HepG2 (cell line): ENCODE measurements around the gene GNB3. TPM values are rescaled to one million over a fixed set of nuclear protein-coding genes. Genes with fewer than 3 reads are reported as not detected.

ENCODE experiments used
- ATAC-seq: fragments of 200-7000 bp; cut with Tn5 transposase; 3 replicates; pipeline ENCODE4 v1.9.1; 2020; ENCODE audit warnings: mild to moderate bottlenecking, moderate library complexity
- BruUV-seq: library from RNA; stranded (reverse); fragments of 400-500 nt; replicated peaks from 2 replicates; lab custom pipeline; 2021; lab: Mats Ljungman, UMichigan
- CTCF ChIA-PET: fragments of 300-600 bp; formaldehyde crosslinking; extraction: SDS; loops from one replicate; lab custom pipeline; 2021; ENCODE audit warnings: low total read pairs, inconsistent platforms, low intra/inter-chr PET ratio; lab: Yijun Ruan, JAX
- POLR2A ChIA-PET: fragments of 350-600 bp; sonication (Branson Sonifier 250); formaldehyde crosslinking; loops from one replicate; lab custom pipeline; 2020; ENCODE audit warnings: antibody characterized with exemption, inconsistent platforms; lab: Yijun Ruan, JAX
- DNase-seq: peaks from one replicate; pipeline ENCODE4 v3.0.0-alpha.2; 2015; ENCODE audit warnings: low spot score
- FAIRE-seq: peaks from 3 replicates; lab custom pipeline; 2011; peaks lifted over from hg19 to GRCh38; lab: Jason Lieb, UNC
- H2AFZ ChIP-seq: one replicate; pipeline ENCODE4 v1.6.1; 2011; ENCODE audit warnings: low read length, inconsistent platforms
- H3K27ac ChIP-seq: fragments of 300-600 bp; 3 replicates; pipeline ENCODE4 v1.8.0; 2011; ENCODE audit warnings: mixed run types, mild to moderate bottlenecking, mixed read lengths, low read length, inconsistent platforms; ENCODE audit not compliant: insufficient read depth; ENCODE audit errors: extremely low read length
- H3K27me3 ChIP-seq, 2 experiments: fragments of 200-600 bp in 1 of 2; 2 replicates in 1 of 2; 3 replicates in 1 of 2; pipeline versions ENCODE4 v1.6.0 to v1.8.0; 2011; ENCODE audit warnings: low read length in 2 of 2, mild to moderate bottlenecking in 2 of 2, moderate library complexity in 2 of 2, inconsistent platforms in 1 of 2; ENCODE audit not compliant: insufficient read depth in 2 of 2, control insufficient read depth in 1 of 2
- H3K36me3 ChIP-seq, 2 experiments: fragments of 200-600 bp in 1 of 2; replicated peaks in 1 of 2; 2 replicates in 1 of 2; 3 replicates in 1 of 2; pipeline versions ENCODE4 v1.5.1 to v1.8.0; 2011; ENCODE audit warnings: low read length in 2 of 2, inconsistent platforms in 1 of 2; ENCODE audit not compliant: insufficient read depth in 2 of 2, control insufficient read depth in 1 of 2
- H3K4me1 ChIP-seq: 2 replicates; pipeline ENCODE4 v1.5.1; 2012; ENCODE audit warnings: low read length, inconsistent platforms; ENCODE audit not compliant: insufficient read depth
- H3K4me2 ChIP-seq: 2 replicates; pipeline ENCODE4 v1.6.0; 2011; ENCODE audit warnings: low read depth, low read length, inconsistent platforms
- H3K4me3 ChIP-seq, 3 experiments: fragments of 200-600 bp in 1 of 3; sonication (generic), shearing (Covaris generic) in 1 of 3; replicated peaks in 1 of 3; 2 replicates each; pipeline ENCODE4 v1.5.1; 2011 to 2016; ENCODE audit warnings: low read length in 3 of 3, inconsistent platforms in 2 of 3, low read depth in 2 of 3, mild to moderate bottlenecking in 2 of 3, control low read depth in 1 of 3, mixed read lengths in 1 of 3; ENCODE audit not compliant: insufficient read depth in 1 of 3
- H3K79me2 ChIP-seq: one replicate; pipeline ENCODE4 v1.6.1; 2011; ENCODE audit warnings: low read length, inconsistent platforms; ENCODE audit not compliant: insufficient read depth
- H3K9ac ChIP-seq: 2 replicates; pipeline ENCODE4 v1.6.0; 2011; ENCODE audit warnings: mild to moderate bottlenecking, low read depth, low read length, inconsistent platforms; ENCODE audit not compliant: insufficient read depth
- H3K9me3 ChIP-seq: 2 replicates; pipeline ENCODE4 v1.5.1; 2012; ENCODE audit warnings: mild to moderate bottlenecking, low read length
- H4K20me1 ChIP-seq: 2 replicates; pipeline ENCODE4 v1.6.0; 2011; ENCODE audit warnings: inconsistent platforms, mild to moderate bottlenecking, low read length, moderate library complexity; ENCODE audit not compliant: insufficient read depth
- ELK4 ChIP-seq: sonication (generic); formaldehyde crosslinking; IDR thresholded peaks from 2 replicates; pipeline ENCODE4 v1.9.0; 2021; ENCODE audit warnings: missing genetic modification reagents, borderline replicate concordance
- NFAT5 ChIP-seq: sonication (generic); formaldehyde crosslinking; IDR thresholded peaks from 2 replicates; pipeline ENCODE4 v1.4.0; 2020; ENCODE audit warnings: missing genetic modification reagents
- RBM22 ChIP-seq: fragments of 200-400 bp; formaldehyde crosslinking; optimal IDR thresholded peaks from 2 replicates; pipeline ENCODE3; 2017; ENCODE audit warnings: mild to moderate bottlenecking, low read length, moderate library complexity
- TAF15 ChIP-seq: fragments of 200-400 bp; formaldehyde crosslinking; IDR thresholded peaks from one replicate; pipeline ENCODE4 v1.6.1; 2018; ENCODE audit warnings: mild to moderate bottlenecking, low read depth, low read length; ENCODE audit not compliant: poor library complexity, severe bottlenecking
- ZNF205 ChIP-seq: IDR thresholded peaks from 2 replicates; pipeline ENCODE4 v1.6.1; 2018; ENCODE audit warnings: missing biosample characterization, missing genetic modification reagents
- ZNF605 ChIP-seq: sonication (generic); formaldehyde crosslinking; IDR thresholded peaks from 2 replicates; pipeline ENCODE4 v1.8.0; 2022; ENCODE audit warnings: mild to moderate bottlenecking, missing genetic modification reagents
- ZNF615 ChIP-seq: sonication (generic); formaldehyde crosslinking; IDR thresholded peaks from 2 replicates; pipeline ENCODE4 v1.5.0; 2020; ENCODE audit warnings: mild to moderate bottlenecking, missing genetic modification reagents, borderline replicate concordance
- WGBS: methylation state at CpG from one replicate; pipeline ENCODE4 v1.1.6; 2017; ENCODE audit warnings: low lambda C conversion rate; 5-methylcytosine and 5-hydroxymethylcytosine counted together
- in situ Hi-C: cut with HindIII; loops from 2 replicates; pipeline ENCODE4 v1.10.0; 2017; ENCODE audit warnings: low pct_unique_long_range_greater_than_20kb; ENCODE audit not compliant: extremely low pct_ligation_motif_present
- intact Hi-C: fragments of 100-400 bp; cut with micrococcal nuclease; formaldehyde crosslinking; loops from one replicate; pipeline ENCODE4 v1.10.0; 2022; ENCODE audit not compliant: unreplicated experiment
- polyA plus RNA-seq, 8 experiments: library from polyadenylated mRNA; depleted of rRNA in 3 of 8; stranded (reverse) in 7 of 8; unstranded in 1 of 8; fragments of >200 nt; fragmentation: Illumina TruSeq in 4 of 8; extraction: Trizol in 4 of 8; gene quantifications; 2 replicates each; pipeline versions ENCODE4 v1.2.1 to v1.2.3, GENCODE V29; 2011 to 2016; ENCODE audit warnings: low read depth in 4 of 8, missing spikeins in 1 of 8, mixed read lengths in 1 of 8; ENCODE audit not compliant: insufficient read depth in 1 of 8
- total RNA-seq, 5 experiments: library from RNA; depleted of rRNA; stranded (reverse); fragments of >200 nt; fragmentation: Illumina TruSeq; extraction: Trizol; gene quantifications; 2 replicates each; pipeline ENCODE4 v1.2.3, GENCODE V29; 2016; ENCODE audit warnings: low read depth in 1 of 5
- TF ChIP-seq, protein P1 (sequence below): sonication (generic); formaldehyde crosslinking; IDR thresholded peaks from 2 replicates; pipeline ENCODE4 v1.4.0; 2020; ENCODE audit warnings: missing genetic modification reagents, borderline replicate concordance
- TF ChIP-seq, protein P2 (sequence below): sonication (generic); formaldehyde crosslinking; IDR thresholded peaks from 2 replicates; pipeline ENCODE4 v1.4.0; 2020; ENCODE audit warnings: missing genetic modification reagents, mild to moderate bottlenecking, borderline replicate concordance

Gene GNB3
- total and polyA plus RNA-seq, 2 of the 13 experiments (the other 11 are each of a cell fraction or from before 2014, with no cell fraction given) = 1.3 to 3.6 TPM

- Histone ChIP-seq H3K4me2 (no peak overlapping the region), H3K79me2 (no peaks in the 10 kb centered on the region), H3K36me3 (peaks cover 12 to 33% of the 10 kb centered on the region in 2 experiments; a peak in 4 of 5 replicates), H3K4me3 (no peak overlapping the region), H3K9me3 (no peaks in the 10 kb centered on the region), H3K9ac (no peak overlapping the region), H4K20me1 (no peaks in the 10 kb centered on the region), H3K4me1 (no peaks in the 10 kb centered on the region), H3K27me3 (no peaks in the 10 kb centered on the region), H2AFZ (no peak overlapping the region), H3K27ac (no peak overlapping the region)
- intact Hi-C loops = no loop called here
- in situ Hi-C loops = no loop called here
- ATAC-seq (no peak), FAIRE-seq (no peak), DNase-seq (no peak)
- POLR2A ChIA-PET = interaction anchor here (1.2 to 2.7 kb wide), 2 partner anchors 15 to 70 kb away, joined by 3 to 13 read pairs; partner anchors contain the start of genes CDCA3 and USP5
- CTCF ChIA-PET = no interaction called here
- 94% methylated on average over 2 of the region's 16 CpGs for WGBS
- no TSS peak for BruUV-seq
- TF ChIP-seq RBM22 (no peak), ZNF205 (no peak), ZNF615 (CRISPR knock-in tag) (no peak), NFAT5 (no peak), ELK4 (no peak), ZNF605 (CRISPR knock-in tag) (no peak), TAF15 (no peak)
- TF ChIP-seq, protein P1, sequence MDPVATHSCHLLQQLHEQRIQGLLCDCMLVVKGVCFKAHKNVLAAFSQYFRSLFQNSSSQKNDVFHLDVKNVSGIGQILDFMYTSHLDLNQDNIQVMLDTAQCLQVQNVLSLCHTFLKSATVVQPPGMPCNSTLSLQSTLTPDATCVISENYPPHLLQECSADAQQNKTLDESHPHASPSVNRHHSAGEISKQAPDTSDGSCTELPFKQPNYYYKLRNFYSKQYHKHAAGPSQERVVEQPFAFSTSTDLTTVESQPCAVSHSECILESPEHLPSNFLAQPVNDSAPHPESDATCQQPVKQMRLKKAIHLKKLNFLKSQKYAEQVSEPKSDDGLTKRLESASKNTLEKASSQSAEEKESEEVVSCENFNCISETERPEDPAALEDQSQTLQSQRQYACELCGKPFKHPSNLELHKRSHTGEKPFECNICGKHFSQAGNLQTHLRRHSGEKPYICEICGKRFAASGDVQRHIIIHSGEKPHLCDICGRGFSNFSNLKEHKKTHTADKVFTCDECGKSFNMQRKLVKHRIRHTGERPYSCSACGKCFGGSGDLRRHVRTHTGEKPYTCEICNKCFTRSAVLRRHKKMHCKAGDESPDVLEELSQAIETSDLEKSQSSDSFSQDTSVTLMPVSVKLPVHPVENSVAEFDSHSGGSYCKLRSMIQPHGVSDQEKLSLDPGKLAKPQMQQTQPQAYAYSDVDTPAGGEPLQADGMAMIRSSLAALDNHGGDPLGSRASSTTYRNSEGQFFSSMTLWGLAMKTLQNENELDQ (CRISPR knock-in tag) = no peak
- TF ChIP-seq, protein P2, sequence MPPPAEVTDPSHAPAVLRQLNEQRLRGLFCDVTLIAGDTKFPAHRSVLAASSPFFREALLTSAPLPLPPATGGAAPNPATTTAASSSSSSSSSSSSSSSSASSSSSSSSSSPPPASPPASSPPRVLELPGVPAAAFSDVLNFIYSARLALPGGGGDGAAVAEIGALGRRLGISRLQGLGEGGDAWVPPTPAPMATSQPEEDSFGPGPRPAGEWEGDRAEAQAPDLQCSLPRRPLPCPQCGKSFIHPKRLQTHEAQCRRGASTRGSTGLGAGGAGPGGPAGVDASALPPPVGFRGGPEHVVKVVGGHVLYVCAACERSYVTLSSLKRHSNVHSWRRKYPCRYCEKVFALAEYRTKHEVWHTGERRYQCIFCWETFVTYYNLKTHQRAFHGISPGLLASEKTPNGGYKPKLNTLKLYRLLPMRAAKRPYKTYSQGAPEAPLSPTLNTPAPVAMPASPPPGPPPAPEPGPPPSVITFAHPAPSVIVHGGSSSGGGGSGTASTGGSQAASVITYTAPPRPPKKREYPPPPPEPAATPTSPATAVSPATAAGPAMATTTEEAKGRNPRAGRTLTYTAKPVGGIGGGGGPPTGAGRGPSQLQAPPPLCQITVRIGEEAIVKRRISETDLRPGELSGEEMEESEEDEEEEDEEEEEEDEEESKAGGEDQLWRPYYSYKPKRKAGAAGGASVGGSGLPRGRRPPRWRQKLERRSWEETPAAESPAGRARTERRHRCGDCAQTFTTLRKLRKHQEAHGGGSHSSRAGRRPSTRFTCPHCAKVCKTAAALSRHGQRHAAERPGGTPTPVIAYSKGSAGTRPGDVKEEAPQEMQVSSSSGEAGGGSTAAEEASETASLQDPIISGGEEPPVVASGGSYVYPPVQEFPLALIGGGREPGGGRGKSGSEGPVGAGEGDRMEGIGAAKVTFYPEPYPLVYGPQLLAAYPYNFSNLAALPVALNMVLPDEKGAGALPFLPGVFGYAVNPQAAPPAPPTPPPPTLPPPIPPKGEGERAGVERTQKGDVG (CRISPR knock-in tag) = no peak
Observed at GRCh38 chr12:6836851-6837250, 3.9 kb upstream of the GNB3 start.
